Measurements from ENCODE around the gene SKP1.

Gene SKP1

GRCh38 chr5:134143944-134144941 is 32.5 kb downstream of the SKP1 start:
- H3K27ac ChIP-seq (ENCODE audit: extremely low read depth, low read depth, low read length) = no peak overlapping the region
- TF ChIP-seq, protein P1, sequence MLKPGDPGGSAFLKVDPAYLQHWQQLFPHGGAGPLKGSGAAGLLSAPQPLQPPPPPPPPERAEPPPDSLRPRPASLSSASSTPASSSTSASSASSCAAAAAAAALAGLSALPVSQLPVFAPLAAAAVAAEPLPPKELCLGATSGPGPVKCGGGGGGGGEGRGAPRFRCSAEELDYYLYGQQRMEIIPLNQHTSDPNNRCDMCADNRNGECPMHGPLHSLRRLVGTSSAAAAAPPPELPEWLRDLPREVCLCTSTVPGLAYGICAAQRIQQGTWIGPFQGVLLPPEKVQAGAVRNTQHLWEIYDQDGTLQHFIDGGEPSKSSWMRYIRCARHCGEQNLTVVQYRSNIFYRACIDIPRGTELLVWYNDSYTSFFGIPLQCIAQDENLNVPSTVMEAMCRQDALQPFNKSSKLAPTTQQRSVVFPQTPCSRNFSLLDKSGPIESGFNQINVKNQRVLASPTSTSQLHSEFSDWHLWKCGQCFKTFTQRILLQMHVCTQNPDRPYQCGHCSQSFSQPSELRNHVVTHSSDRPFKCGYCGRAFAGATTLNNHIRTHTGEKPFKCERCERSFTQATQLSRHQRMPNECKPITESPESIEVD (tag by site-specific recombination; IDR thresholded peaks at IDR 0.05) = no peak
- TF ChIP-seq ZFP3 (tag by site-specific recombination; IDR thresholded peaks at IDR 0.05; ENCODE audit: low read depth) = no peak
- no peak for TF ChIP-seq ZFP41 (tag by site-specific recombination; IDR thresholded peaks at IDR 0.05; ENCODE audit: borderline replicate concordance)
- TF ChIP-seq ZNF362 (tag by site-specific recombination; IDR thresholded peaks at IDR 0.05) = no peak
- TF ChIP-seq ZBTB10 (tag by site-specific recombination; IDR thresholded peaks at IDR 0.05) = no peak
- TF ChIP-seq ZNF600 (tag by site-specific recombination; IDR thresholded peaks at IDR 0.05) = no peak
- TF ChIP-seq ZNF585B (tag by site-specific recombination; IDR thresholded peaks at IDR 0.05) = no peak
- no peak for TF ChIP-seq SP7 (tag by site-specific recombination; IDR thresholded peaks at IDR 0.05)
- TF ChIP-seq ZNF157 (tag by site-specific recombination; IDR thresholded peaks at IDR 0.05) = no peak
- no peak for TF ChIP-seq MYNN (tag by site-specific recombination; IDR thresholded peaks at IDR 0.05; ENCODE audit: borderline replicate concordance)
- TF ChIP-seq GLI2 (tag by site-specific recombination; IDR thresholded peaks at IDR 0.05; ENCODE audit: borderline replicate concordance, low read depth) = no peak
- no peak for TF ChIP-seq ZNF560 (tag by site-specific recombination; IDR thresholded peaks at IDR 0.05; ENCODE audit: borderline replicate concordance)
- no peak for TF ChIP-seq GLIS2 (tag by site-specific recombination; IDR thresholded peaks at IDR 0.05)
- TF ChIP-seq, protein P2, sequence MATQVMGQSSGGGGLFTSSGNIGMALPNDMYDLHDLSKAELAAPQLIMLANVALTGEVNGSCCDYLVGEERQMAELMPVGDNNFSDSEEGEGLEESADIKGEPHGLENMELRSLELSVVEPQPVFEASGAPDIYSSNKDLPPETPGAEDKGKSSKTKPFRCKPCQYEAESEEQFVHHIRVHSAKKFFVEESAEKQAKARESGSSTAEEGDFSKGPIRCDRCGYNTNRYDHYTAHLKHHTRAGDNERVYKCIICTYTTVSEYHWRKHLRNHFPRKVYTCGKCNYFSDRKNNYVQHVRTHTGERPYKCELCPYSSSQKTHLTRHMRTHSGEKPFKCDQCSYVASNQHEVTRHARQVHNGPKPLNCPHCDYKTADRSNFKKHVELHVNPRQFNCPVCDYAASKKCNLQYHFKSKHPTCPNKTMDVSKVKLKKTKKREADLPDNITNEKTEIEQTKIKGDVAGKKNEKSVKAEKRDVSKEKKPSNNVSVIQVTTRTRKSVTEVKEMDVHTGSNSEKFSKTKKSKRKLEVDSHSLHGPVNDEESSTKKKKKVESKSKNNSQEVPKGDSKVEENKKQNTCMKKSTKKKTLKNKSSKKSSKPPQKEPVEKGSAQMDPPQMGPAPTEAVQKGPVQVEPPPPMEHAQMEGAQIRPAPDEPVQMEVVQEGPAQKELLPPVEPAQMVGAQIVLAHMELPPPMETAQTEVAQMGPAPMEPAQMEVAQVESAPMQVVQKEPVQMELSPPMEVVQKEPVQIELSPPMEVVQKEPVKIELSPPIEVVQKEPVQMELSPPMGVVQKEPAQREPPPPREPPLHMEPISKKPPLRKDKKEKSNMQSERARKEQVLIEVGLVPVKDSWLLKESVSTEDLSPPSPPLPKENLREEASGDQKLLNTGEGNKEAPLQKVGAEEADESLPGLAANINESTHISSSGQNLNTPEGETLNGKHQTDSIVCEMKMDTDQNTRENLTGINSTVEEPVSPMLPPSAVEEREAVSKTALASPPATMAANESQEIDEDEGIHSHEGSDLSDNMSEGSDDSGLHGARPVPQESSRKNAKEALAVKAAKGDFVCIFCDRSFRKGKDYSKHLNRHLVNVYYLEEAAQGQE (tag by site-specific recombination; IDR thresholded peaks at IDR 0.05) = no peak
- no peak for TF ChIP-seq ZNF292 (tag by site-specific recombination; IDR thresholded peaks at IDR 0.05; ENCODE audit: borderline replicate concordance, low read depth)
- no peak for TF ChIP-seq ZNF701 (tag by site-specific recombination; IDR thresholded peaks at IDR 0.05)
- TF ChIP-seq ZNF394 (tag by site-specific recombination; IDR thresholded peaks at IDR 0.05; ENCODE audit: borderline replicate concordance) = no peak
- TF ChIP-seq ZNF133 (tag by site-specific recombination; IDR thresholded peaks at IDR 0.05) = no peak
- H3K36me3 ChIP-seq (ENCODE audit: control insufficient read depth in 2 of 2, insufficient read depth in 1 of 2, low read length in 2 of 2) = peaks cover 0 to 95% of the 10 kb centered on the region in 2 experiments
- POLR2A ChIA-PET = interaction anchor here (0.6 kb wide), 1 partner anchor 21 kb away, joined by 4 read pairs; no protein-coding TSS in a partner anchor
- H3K9me3 ChIP-seq (ENCODE audit: control insufficient read depth, insufficient read depth, low read depth, low read length) = no peaks in the 10 kb centered on the region
- H3K4me3 ChIP-seq (ENCODE audit: low read depth, low read length) = no peak overlapping the region
- H3K4me1 ChIP-seq (ENCODE audit: control insufficient read depth, insufficient read depth, low read length) = peaks cover 9% of the 10 kb centered on the region; the same call in 1 of the 2 replicates
- CTCF ChIA-PET = interaction anchor here (0.5 to 12.3 kb wide), 7 partner anchors 9 to 104 kb away, joined by 3 to 196 read pairs (median 4); no protein-coding TSS in a partner anchor

Data from HEK293 (cell line).